Loucy (cell line): ENCODE measurements around the gene TMEM52.

Experiments used
- H2AFZ ChIP-seq: fragments of 200-600 bp; sonication (generic); 2 replicates; pipeline ENCODE4 v1.6.0; 2016; ENCODE audit warnings: antibody characterized with exemption, mild to moderate bottlenecking, low read length, moderate library complexity
- H3F3A ChIP-seq: fragments of 200-600 bp; 2 replicates; pipeline ENCODE4 v1.6.0; 2016; ENCODE audit warnings: antibody characterized with exemption, low read depth, mild to moderate bottlenecking
- H3K27me3 ChIP-seq: fragments of 200-600 bp; sonication (generic); 2 replicates; pipeline ENCODE4 v1.6.1; 2014; ENCODE audit warnings: low read length, mild to moderate bottlenecking; ENCODE audit not compliant: insufficient read depth, poor library complexity, severe bottlenecking
- H3K36me3 ChIP-seq: fragments of 200-600 bp; sonication (generic); 2 replicates; pipeline ENCODE4 v1.6.1; 2016; ENCODE audit warnings: low read length; ENCODE audit not compliant: insufficient read depth
- H3K4me1 ChIP-seq: fragments of 200-600 bp; sonication (generic); 2 replicates; pipeline ENCODE4 v1.5.1; 2014; ENCODE audit warnings: low read length, mild to moderate bottlenecking; ENCODE audit not compliant: insufficient read depth, poor library complexity, severe bottlenecking
- H3K4me2 ChIP-seq: fragments of 200-600 bp; sonication (generic); 2 replicates; pipeline ENCODE4 v1.6.0; 2014; ENCODE audit warnings: antibody characterized with exemption, low read length, low read depth, mild to moderate bottlenecking; ENCODE audit not compliant: poor library complexity, severe bottlenecking
- H3K4me3 ChIP-seq: fragments of 200-600 bp; sonication (generic); 2 replicates; pipeline ENCODE4 v1.5.1; 2014; ENCODE audit warnings: low read length, mild to moderate bottlenecking, mixed read lengths; ENCODE audit not compliant: poor library complexity, severe bottlenecking
- H3K79me2 ChIP-seq: fragments of 200-600 bp; sonication (generic); 2 replicates; pipeline ENCODE4 v1.6.1; 2014; ENCODE audit warnings: low read length; ENCODE audit not compliant: insufficient read depth
- H3K9ac ChIP-seq: fragments of 200-600 bp; sonication (generic); 2 replicates; pipeline ENCODE4 v1.6.0; 2014; ENCODE audit warnings: mild to moderate bottlenecking, low read depth, low read length, moderate library complexity; ENCODE audit not compliant: poor library complexity, severe bottlenecking
- H3K9me2 ChIP-seq: fragments of 200-600 bp; sonication (generic); replicated peaks from 2 replicates; pipeline ENCODE4 v1.6.1; 2016; ENCODE audit warnings: low read depth, low read length, mixed read lengths
- H3K9me3 ChIP-seq: fragments of 200-600 bp; sonication (generic); 2 replicates; pipeline ENCODE4 v1.6.1; 2014; ENCODE audit warnings: mild to moderate bottlenecking, antibody characterized with exemption, low read length, low read depth; ENCODE audit not compliant: insufficient read depth
- H4K20me1 ChIP-seq: fragments of 200-600 bp; sonication (generic); 2 replicates; pipeline ENCODE4 v1.6.0; 2014; ENCODE audit warnings: antibody characterized with exemption, low read length, mild to moderate bottlenecking; ENCODE audit not compliant: insufficient read depth, poor library complexity, severe bottlenecking
- EZH2phosphoT487 ChIP-seq: fragments of 200-600 bp; IDR thresholded peaks from 2 replicates; pipeline ENCODE4 v1.6.1; 2018; ENCODE audit warnings: antibody characterized with exemption, mild to moderate bottlenecking, moderate library complexity, borderline replicate concordance
- TF ChIP-seq, protein P1 (sequence below): fragments of 200-600 bp; sonication (generic); conservative IDR thresholded peaks from 2 replicates; pipeline ENCODE4 v1.5.1; 2014; ENCODE audit warnings: mild to moderate bottlenecking, antibody characterized with exemption, low read length

The TMEM52 gene

DNA sequence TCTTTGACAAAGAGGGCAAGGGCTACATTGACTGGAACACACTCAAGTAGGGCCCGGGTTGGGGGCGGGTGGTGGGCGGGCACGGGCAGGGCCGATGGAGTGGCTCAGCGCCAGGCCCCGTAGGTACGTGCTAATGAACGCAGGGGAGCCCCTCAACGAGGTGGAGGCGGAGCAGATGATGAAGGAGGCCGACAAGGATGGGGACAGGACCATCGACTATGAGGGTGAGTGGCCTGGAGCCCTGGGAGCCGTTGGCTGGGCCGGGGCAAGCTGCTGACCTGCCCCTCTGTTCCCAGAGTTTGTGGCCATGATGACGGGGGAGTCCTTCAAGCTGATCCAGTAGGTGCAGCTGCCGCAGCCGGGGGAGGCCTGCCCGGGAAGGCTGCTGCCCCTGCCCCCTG, 2.2 kb downstream of the TMEM52 start:
- Histone ChIP-seq H3K79me2 (no peaks in the 10 kb centered on the region), H3K27me3 (no peaks in the 10 kb centered on the region), H3K9me3 (no peaks in the 10 kb centered on the region), H2AFZ (no peak overlapping the region), H3F3A (no peaks in the 10 kb centered on the region), H3K4me1 (no peaks in the 10 kb centered on the region), H3K4me2 (no peak overlapping the region), H4K20me1 (no peaks in the 10 kb centered on the region), H3K9ac (no peak overlapping the region), H3K9me2 (no peaks in the 10 kb centered on the region), H3K4me3 (no peak overlapping the region), H3K36me3 (no peaks in the 10 kb centered on the region)
- TF ChIP-seq, protein P1, sequence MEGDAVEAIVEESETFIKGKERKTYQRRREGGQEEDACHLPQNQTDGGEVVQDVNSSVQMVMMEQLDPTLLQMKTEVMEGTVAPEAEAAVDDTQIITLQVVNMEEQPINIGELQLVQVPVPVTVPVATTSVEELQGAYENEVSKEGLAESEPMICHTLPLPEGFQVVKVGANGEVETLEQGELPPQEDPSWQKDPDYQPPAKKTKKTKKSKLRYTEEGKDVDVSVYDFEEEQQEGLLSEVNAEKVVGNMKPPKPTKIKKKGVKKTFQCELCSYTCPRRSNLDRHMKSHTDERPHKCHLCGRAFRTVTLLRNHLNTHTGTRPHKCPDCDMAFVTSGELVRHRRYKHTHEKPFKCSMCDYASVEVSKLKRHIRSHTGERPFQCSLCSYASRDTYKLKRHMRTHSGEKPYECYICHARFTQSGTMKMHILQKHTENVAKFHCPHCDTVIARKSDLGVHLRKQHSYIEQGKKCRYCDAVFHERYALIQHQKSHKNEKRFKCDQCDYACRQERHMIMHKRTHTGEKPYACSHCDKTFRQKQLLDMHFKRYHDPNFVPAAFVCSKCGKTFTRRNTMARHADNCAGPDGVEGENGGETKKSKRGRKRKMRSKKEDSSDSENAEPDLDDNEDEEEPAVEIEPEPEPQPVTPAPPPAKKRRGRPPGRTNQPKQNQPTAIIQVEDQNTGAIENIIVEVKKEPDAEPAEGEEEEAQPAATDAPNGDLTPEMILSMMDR = no peak
- no peak for TF ChIP-seq EZH2phosphoT487

DNA sequence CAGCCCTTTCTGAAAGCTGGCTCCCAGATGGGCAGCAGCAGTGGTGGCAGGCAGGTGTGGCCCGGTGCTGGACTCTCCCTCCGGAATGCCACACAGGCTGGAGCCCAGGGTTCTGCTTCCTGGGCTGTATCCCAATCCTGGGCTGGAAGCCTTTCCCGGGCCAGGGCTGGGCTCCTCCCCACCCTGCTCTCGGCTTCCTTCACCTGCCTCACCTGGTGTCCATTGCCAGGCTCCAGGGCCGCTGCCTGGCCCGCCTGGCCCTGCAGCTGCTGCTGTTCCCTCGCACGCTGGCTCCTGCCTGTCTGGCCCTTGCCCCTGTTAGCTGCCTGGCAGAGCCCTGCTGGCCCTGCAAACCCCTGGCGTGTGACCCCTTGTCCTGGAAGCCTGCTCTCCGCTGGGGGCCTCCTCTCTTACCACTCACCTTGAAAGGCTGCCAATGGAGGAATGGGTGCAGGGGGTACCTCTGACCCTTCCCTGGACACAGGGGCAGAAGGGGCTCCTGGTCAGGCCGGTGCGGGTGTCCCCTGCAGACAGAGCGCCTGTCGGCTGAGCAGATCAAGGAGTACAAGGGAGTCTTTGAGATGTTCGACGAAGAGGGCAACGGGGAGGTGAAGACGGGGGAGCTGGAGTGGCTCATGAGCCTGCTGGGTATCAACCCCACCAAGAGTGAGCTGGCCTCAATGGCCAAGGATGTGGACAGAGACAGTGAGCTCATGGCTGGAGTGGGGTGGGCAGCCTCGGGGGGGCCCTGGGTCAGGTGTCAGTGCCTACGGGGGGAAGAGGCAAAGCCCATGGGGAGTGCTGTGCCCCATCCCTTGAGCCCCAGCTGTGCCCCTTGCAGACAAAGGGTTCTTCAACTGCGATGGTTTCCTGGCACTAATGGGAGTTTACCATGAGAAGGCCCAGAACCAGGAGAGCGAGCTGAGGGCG, 2.9 kb downstream of the TMEM52 start:
- Histone ChIP-seq H4K20me1 (no peaks in the 10 kb centered on the region), H3K9me3 (no peaks in the 10 kb centered on the region), H3K36me3 (no peaks in the 10 kb centered on the region), H3K4me1 (no peaks in the 10 kb centered on the region), H3K9ac (no peak overlapping the region), H3K9me2 (no peaks in the 10 kb centered on the region), H3F3A (no peaks in the 10 kb centered on the region), H3K4me3 (no peak overlapping the region), H3K4me2 (no peak overlapping the region), H2AFZ (no peak overlapping the region), H3K79me2 (no peaks in the 10 kb centered on the region), H3K27me3 (no peaks in the 10 kb centered on the region)
- TF ChIP-seq, protein P1 = no peak
- TF ChIP-seq EZH2phosphoT487 = no peak

DNA sequence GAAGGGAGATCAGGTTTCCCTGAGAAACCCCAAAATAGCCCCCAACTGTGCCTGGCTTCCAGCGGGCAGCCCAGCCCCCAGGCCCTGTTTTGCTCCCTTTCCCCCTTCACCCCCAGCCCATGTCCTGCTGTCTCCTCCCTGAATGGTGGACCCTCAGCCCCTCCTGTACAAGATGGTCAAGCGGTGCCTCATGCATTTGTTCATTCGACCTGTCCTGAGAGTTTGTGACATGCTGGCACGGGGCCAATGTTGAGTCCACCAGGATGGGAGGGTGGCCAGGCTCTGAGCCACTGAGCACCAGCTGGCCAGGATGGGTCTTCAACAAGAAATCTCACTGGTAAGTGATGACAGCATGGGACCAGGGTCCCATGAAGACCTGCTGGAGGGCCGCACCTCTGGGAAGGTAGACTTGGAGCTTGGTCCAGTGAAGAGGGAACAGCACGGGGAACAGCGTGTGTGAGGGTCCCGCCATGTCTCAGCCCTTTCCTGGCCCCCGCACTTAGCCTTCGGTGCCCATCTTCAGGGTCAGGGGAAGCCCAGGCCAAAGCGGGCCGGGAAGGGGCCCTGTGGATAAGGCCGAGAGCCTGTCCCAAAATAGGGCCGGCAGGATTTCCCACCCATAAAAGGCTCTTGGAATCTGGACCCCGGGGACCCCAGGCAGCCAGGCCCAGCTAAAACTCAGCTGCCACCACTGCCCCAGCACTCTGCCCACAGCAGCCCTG, 3.9 kb downstream of the TMEM52 start, which contains the start of gene CALML6:
CALML6 (plus strand) TSS at position 290 of the 722 bp plus-strand sequence; CDS start at position 311, 21 bp downstream.
- H3K4me1 ChIP-seq = no peaks in the 10 kb centered on the region
- H3K36me3 ChIP-seq = no peaks in the 10 kb centered on the region
- H3K9me2 ChIP-seq = no peaks in the 10 kb centered on the region
- H3K4me3 ChIP-seq = no peak within 1 kb of the TSS
- H3F3A ChIP-seq = no peaks in the 10 kb centered on the region
- no peaks in the 10 kb centered on the region for H4K20me1 ChIP-seq
- H3K9me3 ChIP-seq = no peaks in the 10 kb centered on the region
- TF ChIP-seq, protein P1 = no peak
- no peak for TF ChIP-seq EZH2phosphoT487
- H3K27me3 ChIP-seq = no peaks in the 10 kb centered on the region
- no peaks in the 10 kb centered on the region for H3K79me2 ChIP-seq
- no peak within 1 kb of the TSS for H2AFZ ChIP-seq
- H3K9ac ChIP-seq = no peak within 1 kb of the TSS
- H3K4me2 ChIP-seq = no peak within 1 kb of the TSS
